AG09309 (cell line): ENCODE measurements around the gene PGAM1.
"Not testable (repeated sequence)": the region's sequence is repeated elsewhere in the genome, so short reads cannot be mapped to it uniquely, and the experiment has no call there.

Experiments
- DNase-seq: peaks from one replicate; pipeline ENCODE4 v3.0.0-alpha.2; 2010; ENCODE audit warnings: low read depth
- H3K4me3 ChIP-seq: 2 replicates; pipeline ENCODE4 v1.5.1; 2011; ENCODE audit warnings: mild to moderate bottlenecking, low read depth, low read length, moderate library complexity; ENCODE audit not compliant: control insufficient read depth
- CTCF ChIP-seq: IDR thresholded peaks from 2 replicates; pipeline ENCODE4 v1.5.1; 2011; ENCODE audit warnings: mild to moderate bottlenecking, low read depth, low read length, inconsistent platforms; ENCODE audit not compliant: insufficient read depth, control insufficient read depth; ENCODE audit errors: missing control alignments

Gene PGAM1

GRCh38 chr10:97407211-97407951 lies 18.6 kb upstream of the PGAM1 start:
- H3K4me3 ChIP-seq, result no peak overlapping the region
- DNase-seq, result peak; percentile 42
- peak; percentile 69 for TF ChIP-seq CTCF

GRCh38 chr10:97407952-97408248 lies 18.1 kb upstream of the PGAM1 start:
- H3K4me3 ChIP-seq, result no peak overlapping the region
- TF ChIP-seq CTCF, result no peak
- DNase-seq, result no peak

- no peak for DNase-seq
- H3K4me3 ChIP-seq, result no peak overlapping the region
- TF ChIP-seq CTCF, result no peak
Observed at GRCh38 chr10:97408496-97408992, 17.4 kb upstream of the PGAM1 start.

GRCh38 chr10:97411406-97411805 lies 14.6 kb upstream of the PGAM1 start:
- no peak for TF ChIP-seq CTCF
- DNase-seq, result no peak
- no peak overlapping the region for H3K4me3 ChIP-seq

GRCh38 chr10:97412891-97413304 lies 13.1 kb upstream of the PGAM1 start:
- DNase-seq, result no peak
- no peak for TF ChIP-seq CTCF
- H3K4me3 ChIP-seq, result no peak overlapping the region

GRCh38 chr10:97416565-97416964 lies 9.4 kb upstream of the PGAM1 start:
- TF ChIP-seq CTCF, result no peak
- DNase-seq, result no peak
- H3K4me3 ChIP-seq, result no peak overlapping the region

- not testable (repeated sequence) for H3K4me3 ChIP-seq, DNase-seq
Observed at GRCh38 chr10:97423757-97424098, 2.3 kb upstream of the PGAM1 start.
